GM06990 (cell line): ENCODE data around the gene EML1.
A peak's percentile ranks its signal among the peaks of the same experiment; 100 is the strongest.

Experiments
- DNase-seq: peaks from one replicate; pipeline ENCODE4 v3.0.0-alpha.2; 2011; ENCODE audit not compliant: insufficient read length; ENCODE audit errors: extremely low read depth
- H3K27me3 ChIP-seq: replicated peaks from 2 replicates; pipeline ENCODE4 v1.6.0; 2011; ENCODE audit warnings: low read length; ENCODE audit not compliant: control insufficient read depth, insufficient read depth
- H3K36me3 ChIP-seq: 2 replicates; pipeline ENCODE4 v1.5.1; 2011; ENCODE audit warnings: low read length; ENCODE audit not compliant: control insufficient read depth, insufficient read depth
- H3K4me3 ChIP-seq: replicated peaks from 2 replicates; pipeline ENCODE4 v1.5.1; 2011; ENCODE audit warnings: low read depth, mild to moderate bottlenecking, control low read depth, low read length
- TF ChIP-seq, protein P1 (sequence below): IDR thresholded peaks from 2 replicates; pipeline ENCODE4 v1.5.1; 2011; ENCODE audit warnings: low read length, control low read depth, mild to moderate bottlenecking, inconsistent platforms; ENCODE audit not compliant: insufficient read depth, poor library complexity, severe bottlenecking

EML1 gene, protein sequence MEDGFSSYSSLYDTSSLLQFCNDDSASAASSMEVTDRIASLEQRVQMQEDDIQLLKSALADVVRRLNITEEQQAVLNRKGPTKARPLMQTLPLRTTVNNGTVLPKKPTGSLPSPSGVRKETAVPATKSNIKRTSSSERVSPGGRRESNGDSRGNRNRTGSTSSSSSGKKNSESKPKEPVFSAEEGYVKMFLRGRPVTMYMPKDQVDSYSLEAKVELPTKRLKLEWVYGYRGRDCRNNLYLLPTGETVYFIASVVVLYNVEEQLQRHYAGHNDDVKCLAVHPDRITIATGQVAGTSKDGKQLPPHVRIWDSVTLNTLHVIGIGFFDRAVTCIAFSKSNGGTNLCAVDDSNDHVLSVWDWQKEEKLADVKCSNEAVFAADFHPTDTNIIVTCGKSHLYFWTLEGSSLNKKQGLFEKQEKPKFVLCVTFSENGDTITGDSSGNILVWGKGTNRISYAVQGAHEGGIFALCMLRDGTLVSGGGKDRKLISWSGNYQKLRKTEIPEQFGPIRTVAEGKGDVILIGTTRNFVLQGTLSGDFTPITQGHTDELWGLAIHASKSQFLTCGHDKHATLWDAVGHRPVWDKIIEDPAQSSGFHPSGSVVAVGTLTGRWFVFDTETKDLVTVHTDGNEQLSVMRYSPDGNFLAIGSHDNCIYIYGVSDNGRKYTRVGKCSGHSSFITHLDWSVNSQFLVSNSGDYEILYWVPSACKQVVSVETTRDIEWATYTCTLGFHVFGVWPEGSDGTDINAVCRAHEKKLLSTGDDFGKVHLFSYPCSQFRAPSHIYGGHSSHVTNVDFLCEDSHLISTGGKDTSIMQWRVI

DNA sequence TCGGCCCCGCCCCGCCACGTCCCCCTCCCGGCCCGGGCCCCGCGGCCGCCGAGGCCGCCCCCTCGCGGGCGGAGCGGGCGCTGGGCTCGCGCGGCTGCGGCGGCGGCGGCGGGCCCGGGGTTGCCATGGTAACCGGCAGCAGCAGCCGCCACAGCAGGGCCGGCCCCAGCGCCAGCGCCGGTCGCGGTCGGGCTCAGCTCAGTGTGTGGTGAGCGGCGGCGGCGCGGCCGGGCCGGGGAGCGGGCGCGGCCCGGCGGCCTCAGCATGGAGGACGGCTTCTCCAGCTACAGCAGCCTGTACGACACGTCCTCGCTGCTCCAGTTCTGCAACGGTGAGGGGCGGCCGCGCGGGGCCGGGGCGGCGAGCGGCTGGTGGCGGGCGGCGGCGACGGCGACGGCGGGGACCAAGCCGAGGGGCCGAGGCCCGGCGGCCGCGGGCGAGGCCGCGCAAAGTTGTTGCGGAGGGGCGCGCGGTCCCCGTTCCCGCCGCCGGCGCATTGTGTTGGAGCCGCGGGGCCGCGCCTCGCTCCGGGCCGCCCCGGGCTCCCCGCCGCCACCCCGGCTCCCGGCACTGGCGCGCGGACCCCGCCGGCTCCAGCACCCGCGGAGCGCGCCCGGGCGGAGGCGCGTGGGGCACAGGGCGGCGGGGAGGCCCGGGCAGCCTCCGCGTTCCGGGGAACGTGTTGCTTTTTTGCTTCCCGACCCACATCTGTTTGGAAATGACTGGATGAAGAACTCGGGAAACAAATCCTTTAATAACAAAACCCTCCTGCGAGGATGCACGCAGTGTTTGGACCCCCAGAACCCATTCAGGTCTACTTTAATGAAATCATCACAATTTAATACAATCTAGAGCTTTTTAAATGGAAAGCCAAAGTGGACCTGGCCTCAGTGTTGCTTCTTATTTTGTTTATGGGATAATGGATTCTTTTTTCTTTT is at the start of gene EML1:
EML1 (plus strand) TSS at position 201 of the 938 bp plus-strand sequence; CDS start at position 265, 64 bp downstream.
- TF ChIP-seq, protein P1, sequence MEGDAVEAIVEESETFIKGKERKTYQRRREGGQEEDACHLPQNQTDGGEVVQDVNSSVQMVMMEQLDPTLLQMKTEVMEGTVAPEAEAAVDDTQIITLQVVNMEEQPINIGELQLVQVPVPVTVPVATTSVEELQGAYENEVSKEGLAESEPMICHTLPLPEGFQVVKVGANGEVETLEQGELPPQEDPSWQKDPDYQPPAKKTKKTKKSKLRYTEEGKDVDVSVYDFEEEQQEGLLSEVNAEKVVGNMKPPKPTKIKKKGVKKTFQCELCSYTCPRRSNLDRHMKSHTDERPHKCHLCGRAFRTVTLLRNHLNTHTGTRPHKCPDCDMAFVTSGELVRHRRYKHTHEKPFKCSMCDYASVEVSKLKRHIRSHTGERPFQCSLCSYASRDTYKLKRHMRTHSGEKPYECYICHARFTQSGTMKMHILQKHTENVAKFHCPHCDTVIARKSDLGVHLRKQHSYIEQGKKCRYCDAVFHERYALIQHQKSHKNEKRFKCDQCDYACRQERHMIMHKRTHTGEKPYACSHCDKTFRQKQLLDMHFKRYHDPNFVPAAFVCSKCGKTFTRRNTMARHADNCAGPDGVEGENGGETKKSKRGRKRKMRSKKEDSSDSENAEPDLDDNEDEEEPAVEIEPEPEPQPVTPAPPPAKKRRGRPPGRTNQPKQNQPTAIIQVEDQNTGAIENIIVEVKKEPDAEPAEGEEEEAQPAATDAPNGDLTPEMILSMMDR: no peak
- H3K27me3 ChIP-seq: peaks cover 4% of the 10 kb centered on the region

DNA sequence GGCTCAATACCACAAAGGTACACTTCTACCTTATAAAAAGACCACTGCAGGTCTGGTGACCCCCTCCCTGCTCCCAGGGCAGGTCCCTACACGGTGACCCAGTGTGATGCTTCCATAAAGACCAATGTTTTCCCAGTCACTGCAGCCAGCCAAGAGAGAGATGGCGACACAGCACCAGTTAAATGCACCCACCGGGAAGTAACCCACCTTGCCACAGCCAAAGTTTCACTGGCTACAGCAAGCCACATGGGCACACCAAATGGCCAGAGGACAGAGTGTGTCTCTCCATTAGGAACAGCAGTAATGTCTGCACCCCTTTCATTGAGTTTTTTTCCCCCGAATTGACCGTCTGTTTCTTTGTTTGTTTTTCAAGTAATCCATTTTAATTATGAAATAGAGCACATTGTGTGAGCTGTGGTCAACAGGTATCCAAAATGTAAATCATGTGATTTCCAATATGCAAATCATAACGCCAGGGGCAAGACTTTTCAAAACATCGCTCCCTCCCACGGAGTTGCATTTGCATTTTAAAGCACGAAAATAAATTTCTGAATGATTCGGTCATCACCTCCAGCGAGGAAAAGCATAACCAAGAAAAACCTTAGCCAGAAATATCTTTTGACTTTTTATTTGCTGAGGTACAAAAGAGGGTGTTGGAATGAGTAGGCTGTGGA is 48.9 kb upstream of the EML1 start:
- no peak for DNase-seq

More for the DNA sequence above, at the start of gene EML1:
- H3K36me3 ChIP-seq: no peaks in the 10 kb centered on the region
- peak; percentile 78 for DNase-seq
- H3K4me3 ChIP-seq: peak within 1 kb of the TSS; percentile 27; the same call in 1 of the 2 replicates

DNA sequence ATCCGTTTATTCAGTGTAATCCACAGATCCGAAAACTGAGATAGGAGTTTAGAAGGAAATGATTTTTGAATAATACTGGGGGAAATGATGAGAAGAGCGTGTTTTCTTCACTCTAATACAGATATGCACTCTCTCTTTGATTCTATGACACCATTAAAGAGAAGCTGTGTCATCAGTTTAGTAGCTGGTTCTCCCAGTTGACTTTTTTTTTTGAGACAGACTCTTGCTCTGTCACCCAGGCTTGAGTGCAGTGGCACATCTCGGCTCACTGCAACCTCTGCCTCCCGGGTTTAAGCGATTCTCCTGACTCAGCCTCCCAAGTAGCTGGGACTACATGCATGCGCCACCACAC is 48.4 kb upstream of the EML1 start:
- Histone ChIP-seq H3K27me3 (peaks cover 1% of the 10 kb centered on the region), H3K36me3 (no peaks in the 10 kb centered on the region), H3K4me3 (no peak overlapping the region)
- DNase-seq: no peak
- TF ChIP-seq, protein P1: no peak

More for the DNA sequence above, 48.9 kb upstream of the EML1 start:
- no peaks in the 10 kb centered on the region for H3K36me3 ChIP-seq
- TF ChIP-seq, protein P1: no peak
- no peak overlapping the region for H3K4me3 ChIP-seq
- H3K27me3 ChIP-seq: peaks cover 1% of the 10 kb centered on the region

DNA sequence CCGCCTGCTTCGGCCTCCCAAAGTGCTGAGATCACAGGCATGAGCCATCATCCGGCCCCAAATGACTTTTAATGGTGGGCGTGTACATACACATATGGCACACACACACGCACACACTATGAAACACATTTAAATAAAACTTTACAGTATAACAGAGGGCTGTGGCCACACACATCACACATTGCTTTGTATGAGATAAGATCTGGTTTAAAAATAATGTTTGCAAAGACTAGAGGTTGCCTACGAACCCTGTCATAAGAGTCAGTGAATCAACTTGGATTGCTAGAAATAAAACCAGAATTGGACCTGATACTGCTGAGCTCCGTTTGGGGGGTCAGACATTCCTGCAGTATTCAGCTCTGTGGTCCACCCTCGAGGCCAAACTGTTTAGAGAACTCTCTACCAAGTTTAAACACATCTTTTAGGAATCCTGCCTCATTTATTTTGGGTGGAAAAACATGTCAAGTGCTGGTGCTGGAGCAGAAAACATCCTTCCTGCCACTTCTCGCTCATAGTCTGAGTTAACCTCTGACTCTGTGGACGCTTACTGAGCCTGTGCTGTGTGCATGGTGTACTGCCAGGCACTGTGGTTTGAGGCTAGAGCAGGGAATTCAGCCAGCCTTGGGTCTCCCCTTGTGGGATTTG is 47.8 kb upstream of the EML1 start:
- no peak overlapping the region for H3K4me3 ChIP-seq

More for the DNA sequence above, 47.8 kb upstream of the EML1 start:
- Histone ChIP-seq H3K36me3 (no peaks in the 10 kb centered on the region), H3K27me3 (peaks cover 1% of the 10 kb centered on the region)
- no peak for DNase-seq
- TF ChIP-seq, protein P1: no peak
